ENCODE data around the gene ZNF619. TPM values are rescaled to one million over a fixed set of nuclear protein-coding genes. Genes with fewer than 3 reads are reported as not detected.
A peak's percentile ranks its signal among the peaks of the same experiment; 100 is the strongest.

The ZNF619 gene
- total and polyA plus RNA-seq, 9 of the 15 experiments (the other 6 are each of a cell fraction or from before 2014, with no cell fraction given) = 1.3 to 9.1 (median 6.3) TPM

GRCh38 chr3:40505599-40506462 lies 28.9 kb downstream of the ZNF619 start, which contains the start of gene ZNF620 (continued):
- TF ChIP-seq MNT (conservative IDR thresholded peaks at IDR 0.05) (peak in 1 of 2 experiments; percentile 59; a peak in 2 of 4 replicates), FOXO4 (CRISPR knock-in tag; IDR thresholded peaks at IDR 0.05) (no peak), NFYB (IDR thresholded peaks at IDR 0.05; ENCODE audit: extremely low read depth, insufficient read length) (no peak), ZBTB40 (IDR thresholded peaks at IDR 0.05) (peak; percentile 86), ZBTB40 (CRISPR knock-in tag; IDR thresholded peaks at IDR 0.05) (no peak), COPS2 (conservative IDR thresholded peaks at IDR 0.05) (no peak), ERF (CRISPR knock-in tag; IDR thresholded peaks at IDR 0.05) (no peak), TFE3 (CRISPR knock-in tag; IDR thresholded peaks at IDR 0.05) (no peak), NCOA1 (IDR thresholded peaks at IDR 0.05; ENCODE audit: low read depth) (no peak), HLTF (IDR thresholded peaks at IDR 0.05) (no peak), KLF13 (tag; IDR thresholded peaks at IDR 0.05; ENCODE audit: borderline replicate concordance, low read depth) (no peak; the same call in 1 of the 2 replicates)

All from K562 (cell line).